ENCODE measurements around the gene VEGFA. TPM values are rescaled to one million over a fixed set of nuclear protein-coding genes. Genes with fewer than 3 reads are reported as not detected.
A peak's percentile ranks its signal among the peaks of the same experiment; 100 is the strongest.

The VEGFA gene
- total and polyA plus RNA-seq, 2 experiments from 2014 or later, result 199 to 626 TPM

DNA sequence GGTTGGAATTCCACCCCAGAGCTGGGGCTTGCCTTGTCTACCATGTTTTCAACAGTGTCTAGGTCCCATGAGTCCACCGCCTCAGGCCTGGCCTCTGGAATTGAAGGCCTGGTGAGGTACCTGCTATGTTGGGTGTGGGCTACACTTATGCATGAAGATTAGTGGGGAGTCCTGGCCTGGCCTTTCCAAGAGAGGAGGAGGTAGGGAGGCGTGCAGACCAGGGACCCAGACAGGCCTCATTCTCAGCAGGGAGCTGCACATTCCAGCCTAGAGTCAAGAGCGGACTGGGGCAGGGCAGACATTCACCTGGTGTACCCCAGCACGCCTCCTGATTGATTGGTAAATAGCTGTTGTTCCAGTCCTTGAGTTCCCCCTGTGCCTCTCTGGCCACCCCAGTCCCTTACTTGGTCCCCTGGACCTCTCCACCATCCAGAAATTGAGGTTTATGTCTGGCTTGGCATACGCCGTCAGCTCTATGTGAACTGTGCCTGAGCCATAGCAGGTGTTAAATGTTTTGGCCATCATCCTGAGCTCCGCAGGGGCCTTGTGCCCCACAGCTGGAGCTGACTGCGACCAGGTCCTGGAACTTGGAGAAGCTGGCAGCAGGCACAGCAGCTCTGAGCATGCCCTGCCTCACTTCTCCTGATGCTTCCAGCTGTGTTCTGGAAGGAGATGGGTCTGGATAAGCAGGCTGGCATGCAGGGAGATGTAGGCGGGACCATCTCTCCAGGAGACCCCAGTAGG is 8.2 kb upstream of the VEGFA start:
- H3K27ac ChIP-seq, result no peak overlapping the region
- no peak for DNase-seq (ENCODE audit: low read depth in 1 of 2, low spot score in 1 of 2)
- H3K27me3 ChIP-seq, result no peaks in the 10 kb centered on the region
- TF ChIP-seq, protein P1, sequence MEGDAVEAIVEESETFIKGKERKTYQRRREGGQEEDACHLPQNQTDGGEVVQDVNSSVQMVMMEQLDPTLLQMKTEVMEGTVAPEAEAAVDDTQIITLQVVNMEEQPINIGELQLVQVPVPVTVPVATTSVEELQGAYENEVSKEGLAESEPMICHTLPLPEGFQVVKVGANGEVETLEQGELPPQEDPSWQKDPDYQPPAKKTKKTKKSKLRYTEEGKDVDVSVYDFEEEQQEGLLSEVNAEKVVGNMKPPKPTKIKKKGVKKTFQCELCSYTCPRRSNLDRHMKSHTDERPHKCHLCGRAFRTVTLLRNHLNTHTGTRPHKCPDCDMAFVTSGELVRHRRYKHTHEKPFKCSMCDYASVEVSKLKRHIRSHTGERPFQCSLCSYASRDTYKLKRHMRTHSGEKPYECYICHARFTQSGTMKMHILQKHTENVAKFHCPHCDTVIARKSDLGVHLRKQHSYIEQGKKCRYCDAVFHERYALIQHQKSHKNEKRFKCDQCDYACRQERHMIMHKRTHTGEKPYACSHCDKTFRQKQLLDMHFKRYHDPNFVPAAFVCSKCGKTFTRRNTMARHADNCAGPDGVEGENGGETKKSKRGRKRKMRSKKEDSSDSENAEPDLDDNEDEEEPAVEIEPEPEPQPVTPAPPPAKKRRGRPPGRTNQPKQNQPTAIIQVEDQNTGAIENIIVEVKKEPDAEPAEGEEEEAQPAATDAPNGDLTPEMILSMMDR (IDR thresholded peaks at IDR 0.05; ENCODE audit: low read depth, low read length), result no peak
- peaks cover 10% of the 10 kb centered on the region for H3K4me1 ChIP-seq (ENCODE audit: low read depth)
- H3K36me3 ChIP-seq, result no peaks in the 10 kb centered on the region
- H3K4me3 ChIP-seq, result no peak overlapping the region
- H3K9me3 ChIP-seq (ENCODE audit: low read depth), result no peaks in the 10 kb centered on the region

DNA sequence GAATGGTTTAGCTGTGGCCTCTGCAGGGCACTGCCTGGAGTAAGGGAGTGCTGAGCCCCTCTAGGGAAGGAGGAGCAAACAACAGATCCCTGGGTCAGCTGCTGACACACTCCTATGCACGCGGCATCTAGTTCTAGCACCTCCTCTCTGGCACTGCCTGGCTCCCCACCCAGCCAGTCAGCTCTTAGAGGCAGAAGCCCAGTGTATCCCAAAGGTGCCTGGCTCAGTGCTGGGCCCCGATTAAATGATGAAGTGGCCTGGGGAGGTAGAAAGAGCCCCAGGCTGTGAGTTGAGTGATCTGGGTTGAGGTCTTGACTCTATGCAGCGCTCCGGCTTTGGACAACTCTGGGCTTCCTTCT is 7.6 kb upstream of the VEGFA start:
- H3K27ac ChIP-seq, result no peak overlapping the region
- peaks cover 15% of the 10 kb centered on the region for H3K4me1 ChIP-seq (ENCODE audit: low read depth)
- H3K27me3 ChIP-seq, result no peaks in the 10 kb centered on the region
- H3K4me3 ChIP-seq, result no peak overlapping the region
- no peaks in the 10 kb centered on the region for H3K9me3 ChIP-seq (ENCODE audit: low read depth)
- TF ChIP-seq, protein P1 (IDR thresholded peaks at IDR 0.05; ENCODE audit: low read depth, low read length), result no peak
- no peaks in the 10 kb centered on the region for H3K36me3 ChIP-seq
- DNase-seq (ENCODE audit: low read depth in 1 of 2, low spot score in 1 of 2), result no peak

DNA sequence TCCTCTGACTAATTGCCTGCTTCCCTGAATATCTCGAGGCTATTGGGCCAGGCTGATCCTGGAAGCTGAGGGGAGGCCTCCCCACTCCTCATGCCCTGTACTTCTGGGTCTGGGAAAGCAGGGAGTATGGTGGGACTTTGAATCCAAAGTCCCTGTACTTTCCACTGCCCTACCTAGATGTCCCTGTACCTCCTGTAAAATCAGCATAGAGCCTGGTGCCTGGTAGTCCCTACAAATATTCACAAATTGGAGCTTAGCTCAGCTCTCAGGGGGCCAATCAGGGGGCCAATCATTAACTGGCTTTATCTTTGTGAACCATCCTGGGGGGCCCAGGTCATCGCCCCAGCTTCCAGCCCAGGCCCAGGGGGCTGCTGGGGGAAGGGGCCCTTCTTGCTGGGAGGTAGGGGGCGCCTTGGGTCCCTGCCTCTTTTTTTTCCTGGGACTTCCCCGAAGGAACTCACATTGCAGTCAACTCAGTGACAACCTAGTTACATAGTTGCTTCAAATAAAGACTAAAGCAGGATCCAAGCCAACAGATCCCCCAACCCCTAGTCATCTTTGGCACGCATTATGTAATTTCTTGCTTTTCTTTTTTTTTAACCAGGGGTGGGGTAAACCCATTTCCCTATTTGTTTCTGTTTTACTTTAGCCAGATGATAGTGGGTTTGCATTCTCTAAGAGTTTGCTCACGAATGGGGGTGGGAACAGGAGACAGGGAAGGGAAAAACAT is 6.9 kb upstream of the VEGFA start:
- DNase-seq (ENCODE audit: low read depth in 1 of 2, low spot score in 1 of 2), result peak in 1 of 2 donors; percentile 47
- no peaks in the 10 kb centered on the region for H3K9me3 ChIP-seq (ENCODE audit: low read depth)
- H3K4me3 ChIP-seq, result no peak overlapping the region
- no peaks in the 10 kb centered on the region for H3K36me3 ChIP-seq
- H3K27me3 ChIP-seq, result no peaks in the 10 kb centered on the region
- no peak overlapping the region for H3K27ac ChIP-seq
- TF ChIP-seq, protein P1 (IDR thresholded peaks at IDR 0.05; ENCODE audit: low read depth, low read length), result no peak
- H3K4me1 ChIP-seq (ENCODE audit: low read depth), result peaks cover 15% of the 10 kb centered on the region

DNA sequence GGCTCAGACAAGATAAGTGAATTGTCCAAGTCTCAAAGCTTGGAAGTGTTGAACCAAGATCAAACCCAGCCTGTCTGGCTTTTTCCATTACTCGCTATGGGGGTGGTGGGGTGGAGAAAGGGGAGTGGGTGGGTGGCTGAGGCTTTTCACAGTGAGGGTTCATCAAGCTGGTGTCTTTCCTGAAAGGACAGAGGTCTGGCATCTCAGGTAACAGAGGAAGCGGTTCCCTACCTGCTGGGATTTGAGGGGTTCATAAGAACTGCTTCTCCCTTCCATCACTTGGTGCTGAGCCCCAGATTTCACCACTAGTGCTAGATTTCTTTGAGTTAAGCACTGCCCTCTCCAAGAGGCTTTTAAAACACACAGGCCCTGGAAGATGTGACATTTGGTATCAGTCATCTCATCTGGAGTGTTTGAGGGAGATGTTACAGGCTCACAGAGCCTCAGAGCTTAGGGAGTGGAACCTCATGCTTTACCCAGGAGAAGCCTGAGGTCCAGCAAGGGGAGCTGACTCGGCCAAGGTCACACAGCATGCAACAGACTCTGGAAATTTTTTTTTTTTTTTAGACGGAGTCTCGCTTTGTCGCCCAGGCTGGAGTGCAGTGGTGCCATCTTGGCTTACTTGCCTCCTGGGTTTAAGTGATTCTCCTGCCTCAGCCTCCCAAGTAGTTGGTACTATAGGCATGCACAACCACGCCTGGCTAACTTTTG is 6.0 kb upstream of the VEGFA start:
- Histone ChIP-seq H3K36me3 (no peaks in the 10 kb centered on the region), H3K27ac (no peak overlapping the region), H3K4me1 (ENCODE audit: low read depth) (peaks cover 15% of the 10 kb centered on the region), H3K27me3 (no peaks in the 10 kb centered on the region), H3K4me3 (no peak overlapping the region), H3K9me3 (ENCODE audit: low read depth) (no peaks in the 10 kb centered on the region)
- DNase-seq (ENCODE audit: low read depth in 1 of 2, low spot score in 1 of 2), result no peak
- TF ChIP-seq, protein P1 (IDR thresholded peaks at IDR 0.05; ENCODE audit: low read depth, low read length), result no peak

DNA sequence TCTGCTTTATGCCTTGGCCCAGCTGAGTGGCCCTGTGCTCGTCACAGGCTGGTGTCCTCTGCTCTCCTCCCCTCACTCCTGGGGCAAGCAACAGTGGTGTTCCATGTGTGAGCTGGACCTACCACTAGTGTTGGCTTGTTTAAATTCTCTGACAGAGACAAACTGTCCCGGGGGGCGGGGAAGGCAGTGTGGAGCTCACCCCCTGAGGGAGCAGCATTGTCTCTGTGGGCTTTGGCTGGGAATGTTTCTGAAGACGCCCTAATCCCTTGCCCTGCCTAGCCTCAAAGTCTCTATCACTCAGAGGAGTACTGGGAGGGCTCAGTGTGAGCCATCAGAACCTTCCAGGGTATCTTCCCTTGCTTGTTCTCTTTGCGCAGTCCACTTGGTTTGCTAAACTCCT is 5.2 kb upstream of the VEGFA start:
- H3K36me3 ChIP-seq, result no peaks in the 10 kb centered on the region
- no peak overlapping the region for H3K4me3 ChIP-seq
- no peaks in the 10 kb centered on the region for H3K27me3 ChIP-seq
- no peak overlapping the region for H3K27ac ChIP-seq
- H3K9me3 ChIP-seq (ENCODE audit: low read depth), result no peaks in the 10 kb centered on the region
- TF ChIP-seq, protein P1 (IDR thresholded peaks at IDR 0.05; ENCODE audit: low read depth, low read length), result no peak
- no peak for DNase-seq (ENCODE audit: low read depth in 1 of 2, low spot score in 1 of 2)
- H3K4me1 ChIP-seq (ENCODE audit: low read depth), result peaks cover 15% of the 10 kb centered on the region
